Hindlimb muscle (tissue), 1 donor: ENCODE results near the gene TXNRD2. TPM values are rescaled to one million over a fixed set of nuclear protein-coding genes. Genes with fewer than 3 reads are reported as not detected.
"Not testable (repeated sequence)": the region's sequence is repeated elsewhere in the genome, so short reads cannot be mapped to it uniquely, and the experiment has no call there.

Experiments
- DNase-seq: peaks from one replicate; pipeline ENCODE4 v3.0.0-alpha.2; 2013
- polyA plus RNA-seq: library from polyadenylated mRNA; unstranded; fragments of 120-200 nt; gene quantifications from one replicate; pipeline ENCODE4 v1.2.1, GENCODE V29; 2013; ENCODE audit not compliant: insufficient read length

TXNRD2 gene
- polyA plus RNA-seq, 1 donor, result 22.9 TPM

DNA sequence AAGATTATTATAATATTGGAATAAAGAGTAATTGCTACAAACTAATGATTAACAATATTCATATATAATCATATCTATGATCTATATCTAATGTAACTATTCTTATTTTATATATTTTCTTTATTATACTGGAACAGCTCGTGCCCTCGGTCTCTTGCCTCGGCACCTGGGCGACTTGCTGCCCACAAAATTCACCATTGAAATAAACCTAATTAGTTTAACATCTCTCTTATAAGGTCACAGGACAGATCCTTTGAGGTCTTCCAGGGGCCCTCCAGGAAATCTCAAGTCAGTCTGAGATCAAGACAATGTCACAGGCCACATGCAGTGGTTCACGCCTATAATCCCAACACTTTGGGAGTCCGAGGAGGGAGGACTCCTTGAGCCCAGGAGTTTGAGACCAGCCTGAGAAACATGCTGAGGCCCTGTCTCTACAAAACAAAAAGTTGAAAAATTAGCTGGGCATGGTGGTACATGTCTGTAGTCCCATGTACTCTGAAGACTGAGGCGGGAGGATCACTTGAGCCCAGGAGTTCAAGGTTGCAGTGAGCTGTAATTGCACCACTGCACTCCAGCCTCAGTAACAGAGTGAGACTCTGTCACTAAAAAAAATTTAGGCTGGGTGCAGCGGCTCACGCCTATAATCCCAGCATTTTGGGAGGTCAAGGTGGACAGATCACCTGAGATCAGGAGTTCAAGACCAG lies 6.6 kb upstream of the TXNRD2 start:
- DNase-seq, result no peak

- peak; percentile 60 for DNase-seq
Measured at GRCh38 chr22:19943082-19944026, 1.7 kb upstream of the TXNRD2 start.

- peak; percentile 80 for DNase-seq
Measured at GRCh38 chr22:19942157-19943081, 801 bp upstream of the TXNRD2 start.

DNA sequence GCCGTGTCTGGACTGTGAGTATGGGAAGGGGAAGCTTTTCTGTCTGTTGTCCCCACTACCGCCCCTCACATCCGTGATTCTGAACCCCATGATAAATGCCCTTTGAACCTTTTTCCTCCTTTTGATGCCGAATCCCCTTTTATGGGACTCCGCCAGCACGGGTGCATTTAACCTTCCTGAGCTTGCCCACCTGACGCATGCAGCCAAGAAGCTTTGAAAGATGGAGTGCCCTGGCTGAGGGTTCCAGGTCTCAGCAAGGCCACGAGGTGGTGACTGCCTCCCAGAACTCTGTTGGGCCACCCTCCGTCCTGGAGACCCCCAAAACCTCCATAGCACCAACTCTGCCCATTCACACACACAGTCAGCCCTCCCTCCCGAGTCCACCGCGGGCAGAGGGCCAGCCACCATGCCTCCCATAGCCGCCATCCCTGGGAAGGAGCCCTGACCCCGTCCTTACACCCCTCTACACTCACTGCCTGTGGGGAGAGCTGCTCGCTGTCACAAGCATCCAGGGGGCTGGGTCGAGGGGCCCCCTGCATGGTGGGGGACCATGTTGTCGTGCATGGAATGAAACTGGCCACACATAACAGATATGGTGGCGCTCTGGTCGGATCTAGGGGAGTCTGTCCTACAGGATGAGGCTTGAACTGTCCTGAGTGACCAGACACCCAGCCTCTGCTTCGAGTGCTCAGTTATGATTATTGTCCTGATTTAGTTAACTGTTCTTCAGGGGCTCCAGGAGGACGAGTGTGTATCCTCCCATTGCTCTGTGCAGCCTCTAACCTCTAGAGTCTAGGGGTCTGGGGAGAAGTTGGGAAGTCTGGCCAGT lies 868 bp downstream of the TXNRD2 start:
- DNase-seq, result no peak

GRCh38 chr22:19937616-19938473 lies 3.8 kb downstream of the TXNRD2 start:
- no peak for DNase-seq

DNA sequence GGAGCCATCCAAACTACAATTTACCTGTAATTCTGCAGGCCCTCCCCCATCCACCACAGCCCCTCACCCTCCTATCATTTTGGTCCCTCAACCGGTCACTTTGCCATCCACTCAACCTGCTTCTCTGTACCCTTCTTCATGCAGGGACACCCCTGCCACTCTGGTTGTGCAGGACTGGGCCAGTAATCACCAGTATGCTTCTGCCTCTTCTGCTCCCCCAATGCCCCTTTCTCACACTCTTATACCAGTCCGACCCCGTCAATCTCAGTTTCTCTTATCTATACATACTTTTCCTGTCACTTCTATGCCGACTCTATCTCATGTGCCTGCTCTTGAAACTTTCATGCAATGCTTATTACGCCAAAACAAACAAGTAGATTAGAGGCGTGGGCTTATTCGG lies 5.1 kb downstream of the TXNRD2 start:
- no peak for DNase-seq

DNA sequence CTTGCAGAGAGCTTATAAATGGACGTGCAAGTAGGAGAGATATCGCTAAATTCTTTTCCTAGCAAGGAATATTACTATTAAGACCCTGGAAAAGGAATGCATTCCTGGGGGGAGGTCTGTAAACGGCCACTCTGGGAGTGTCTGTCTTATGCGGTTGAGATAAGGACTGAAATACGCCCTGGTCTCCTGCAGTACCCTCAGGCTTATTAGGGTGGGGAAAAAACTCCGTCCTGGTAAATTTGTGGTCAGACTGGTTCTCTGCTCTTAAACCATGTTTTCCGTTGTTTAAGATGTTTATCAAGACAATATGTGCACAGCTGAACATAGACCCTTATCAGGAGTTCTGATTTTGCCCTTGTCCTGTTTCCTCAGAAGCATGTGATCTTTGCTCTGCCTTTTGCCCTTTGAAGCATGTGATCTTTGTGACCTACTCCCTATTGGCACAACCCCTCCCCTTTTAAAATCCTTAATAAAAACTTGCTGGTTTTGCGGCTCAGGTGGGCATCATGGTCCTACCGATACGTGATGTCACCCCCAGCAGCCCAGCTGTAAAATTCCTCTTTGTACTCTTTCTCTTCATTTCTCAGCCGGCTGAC lies 6.4 kb downstream of the TXNRD2 start:
- DNase-seq, result not testable (repeated sequence)

DNA sequence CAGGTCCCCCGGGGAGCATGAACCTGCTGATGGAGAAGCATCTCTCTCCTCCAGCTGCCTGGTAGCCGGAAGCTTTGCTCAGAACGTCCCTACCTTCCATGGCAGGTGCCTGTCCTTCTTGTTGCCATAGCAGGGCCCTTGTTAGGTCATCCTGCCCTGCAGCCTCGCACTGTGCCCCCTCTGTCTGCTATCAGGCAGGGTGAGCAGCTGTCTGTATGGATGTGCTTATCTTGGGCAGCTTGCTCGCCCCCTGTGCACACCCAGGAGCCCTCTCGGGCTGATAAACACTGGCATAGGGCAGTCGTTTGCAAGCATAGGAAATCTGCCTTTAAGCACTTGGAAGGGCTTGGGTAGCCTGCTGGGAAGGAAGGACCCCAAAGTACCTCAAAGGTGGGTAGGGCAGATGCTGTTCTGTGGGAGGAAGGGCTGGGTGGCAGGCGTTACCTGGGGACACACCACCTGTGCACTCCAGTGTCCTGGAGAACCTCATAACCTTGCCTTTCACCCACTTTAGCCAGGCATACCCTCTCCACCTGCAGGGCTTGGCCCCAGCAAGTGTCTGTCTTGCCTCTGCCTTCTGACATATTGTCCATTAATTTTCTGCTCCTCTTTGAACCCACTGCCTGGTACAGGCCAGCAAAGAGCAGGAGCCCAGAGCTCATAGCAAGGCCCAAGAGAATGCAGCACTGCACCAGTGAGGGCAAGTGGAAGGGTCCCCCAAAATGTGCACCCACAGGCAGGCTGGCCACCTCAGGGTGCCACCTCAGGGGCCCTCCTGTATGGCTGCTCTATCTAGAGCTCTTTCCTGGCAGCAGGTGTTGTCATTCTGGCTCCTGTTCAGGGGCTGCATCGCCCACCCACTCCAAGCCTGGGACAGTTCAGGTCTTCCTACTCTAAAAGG lies 8.0 kb downstream of the TXNRD2 start:
- no peak for DNase-seq

GRCh38 chr22:19932367-19933206 lies 9.0 kb downstream of the TXNRD2 start:
- no peak for DNase-seq

GRCh38 chr22:19931514-19931913 lies 10.1 kb downstream of the TXNRD2 start:
- no peak for DNase-seq

- DNase-seq, result no peak
Measured at GRCh38 chr22:19930551-19931486, 10.8 kb downstream of the TXNRD2 start.

DNA sequence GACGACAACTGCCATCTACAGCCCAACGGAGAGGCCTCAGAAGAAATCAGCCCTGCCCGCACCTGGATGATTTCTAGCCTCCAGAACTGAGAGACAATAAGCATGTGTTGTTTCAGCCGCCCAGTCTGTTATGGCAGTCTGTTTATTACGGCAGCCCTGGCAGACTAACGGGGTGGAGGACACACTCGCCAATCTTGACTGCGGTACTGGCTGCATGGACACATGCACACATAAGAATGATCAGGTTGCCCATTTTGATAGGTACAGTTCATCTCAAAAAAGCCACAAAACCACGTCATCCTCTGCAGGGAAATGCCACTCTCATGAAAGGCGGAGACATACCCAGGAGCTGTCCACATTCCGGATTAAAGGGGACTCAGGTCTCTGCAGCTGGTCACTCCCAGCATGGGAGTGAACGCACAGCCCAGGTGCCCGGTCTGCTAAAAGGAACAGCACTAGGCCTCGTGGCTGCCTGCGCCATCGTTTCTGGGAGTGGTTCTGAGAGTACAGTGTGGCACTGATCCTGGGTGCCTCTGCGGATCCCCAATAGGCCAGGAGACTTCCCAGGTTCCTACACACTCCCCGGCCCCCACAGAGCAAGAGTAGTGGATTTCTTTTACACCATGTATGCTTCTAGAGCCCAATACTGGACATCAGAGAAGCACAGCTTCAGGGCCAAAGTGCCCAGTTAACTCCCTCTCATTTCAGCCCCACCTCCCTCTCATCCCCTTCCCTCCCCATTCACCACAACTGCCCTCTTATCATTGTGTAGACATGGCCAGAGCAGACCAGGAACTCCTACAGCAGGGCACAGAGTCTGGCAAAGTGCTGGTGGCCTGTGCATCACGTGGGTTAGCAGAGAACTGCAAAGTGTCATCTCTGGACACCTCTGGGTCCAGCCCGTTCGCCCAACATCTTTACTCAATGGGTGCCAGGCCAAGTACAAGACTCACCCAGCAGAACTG lies 11.8 kb downstream of the TXNRD2 start:
- DNase-seq, result no peak

GRCh38 chr22:19928207-19928606 lies 13.4 kb downstream of the TXNRD2 start:
- DNase-seq, result no peak

DNA sequence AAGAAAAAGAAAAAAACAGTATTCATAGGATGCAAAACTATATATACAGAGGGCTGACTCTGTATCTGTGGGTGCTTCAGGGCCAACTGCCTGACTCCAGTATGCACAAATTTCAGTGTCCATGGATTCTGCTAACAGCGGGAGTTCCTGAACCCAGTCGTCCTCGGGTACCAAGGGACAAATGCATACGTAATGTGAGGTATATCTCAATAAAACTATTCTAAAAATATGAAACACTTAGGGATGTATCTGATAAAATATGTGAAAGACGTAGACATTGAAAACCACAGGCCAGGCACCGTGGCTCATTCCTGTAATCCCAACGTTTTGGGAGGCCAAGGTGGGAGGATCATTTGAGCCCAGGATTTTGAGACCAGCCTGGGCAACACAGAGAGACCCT lies 13.9 kb downstream of the TXNRD2 start:
- DNase-seq, result no peak

- DNase-seq, result not testable (repeated sequence)
Measured at GRCh38 chr22:19926028-19926427, 15.6 kb downstream of the TXNRD2 start.
